HCT116 (cell line): ENCODE data around the gene CD40. TPM values are rescaled to one million over a fixed set of nuclear protein-coding genes. Genes with fewer than 3 reads are reported as not detected.

Experiments
- ATAC-seq: fragments of 200-7000 bp; cut with Tn5 transposase; 2 replicates; pipeline ENCODE4 v1.9.1; 2020; ENCODE audit warnings: mild to moderate bottlenecking, moderate library complexity
- BruUV-seq: library from RNA; stranded (reverse); fragments of 400-500 nt; replicated peaks from 2 replicates; lab custom pipeline; 2021; lab: Mats Ljungman, UMichigan
- CTCF ChIA-PET: fragments of 300-600 bp; sonication (Branson Sonifier 250); formaldehyde crosslinking; loops from one replicate; lab custom pipeline; 2021; ENCODE audit warnings: antibody characterized with exemption; lab: Charles Lee
- POLR2A ChIA-PET: fragments of 300-600, 350-600 bp; sonication (Branson Sonifier 250); formaldehyde crosslinking; loops from one replicate; lab custom pipeline; 2021; ENCODE audit warnings: antibody characterized with exemption; lab: Charles Lee
- RAD21 ChIA-PET, 2 experiments: fragments of 300-600 bp; sonication (Branson Sonifier 250); formaldehyde crosslinking; loops; one replicate each; lab custom pipeline; 2023; ENCODE audit warnings: low total read pairs in 2 of 2; ENCODE audit not compliant: uncharacterized antibody in 2 of 2, unreplicated experiment in 2 of 2, low non-redundant PET in 1 of 2; lab: Charles Lee
- DNase-seq: peaks from one replicate; pipeline ENCODE4 v3.0.0-alpha.2; 2010; ENCODE audit warnings: low read depth, low spot score
- H2AFZ ChIP-seq: fragments of 200-600 bp; shearing (Covaris generic), sonication (generic); 2 replicates; pipeline ENCODE4 v1.6.1; 2017; ENCODE audit warnings: low read depth, mixed run types, mixed read lengths, antibody characterized with exemption, low read length; ENCODE audit not compliant: poor library complexity, severe bottlenecking
- H3K27ac ChIP-seq: 2 replicates; pipeline ENCODE4 v1.5.1; 2012; ENCODE audit warnings: low read depth, low read length
- H3K27me3 ChIP-seq: fragments of 200-600 bp; sonication (generic); 2 replicates; pipeline ENCODE4 v1.6.1; 2016; ENCODE audit warnings: mixed run types, low read length, mixed read lengths; ENCODE audit not compliant: insufficient read depth
- H3K36me3 ChIP-seq, 2 experiments: fragments of 200-500 bp in 1 of 2; fragments of 200-600 bp in 1 of 2; sonication (Bioruptor generic) in 1 of 2; sonication (generic) in 1 of 2; 2 replicates each; pipeline versions ENCODE4 v1.5.1 to v1.6.1; 2014 to 2016; ENCODE audit warnings: low read length in 2 of 2, inconsistent platforms in 1 of 2, mixed read lengths in 1 of 2, mixed run types in 1 of 2; ENCODE audit not compliant: insufficient read depth in 2 of 2, control insufficient read depth in 1 of 2
- H3K4me1 ChIP-seq, 2 experiments: fragments of 200-600 bp in 1 of 2; sonication (generic) in 1 of 2; 2 replicates each; pipeline versions ENCODE4 v1.5.1 to v1.6.1; 2012 to 2017; ENCODE audit warnings: low read length in 2 of 2, inconsistent platforms in 1 of 2, mild to moderate bottlenecking in 1 of 2, mixed read lengths in 1 of 2, mixed run types in 1 of 2, moderate library complexity in 1 of 2; ENCODE audit not compliant: insufficient read depth in 2 of 2, control insufficient read depth in 1 of 2
- H3K4me2 ChIP-seq: fragments of 200-600 bp; sonication (generic); 2 replicates; pipeline ENCODE4 v1.6.1; 2017; ENCODE audit warnings: mixed run types, low read length, mixed read lengths
- H3K4me3 ChIP-seq, 2 experiments: fragments of 200-600 bp in 1 of 2; sonication (generic) in 1 of 2; replicated peaks in 1 of 2; 2 replicates each; pipeline ENCODE4 v1.5.1; 2011 to 2016; ENCODE audit warnings: low read length in 2 of 2, control low read depth in 1 of 2, low read depth in 1 of 2, mild to moderate bottlenecking in 1 of 2, mixed read lengths in 1 of 2, mixed run types in 1 of 2
- H3K79me2 ChIP-seq: fragments of 200-600 bp; sonication (generic); 2 replicates; pipeline ENCODE4 v1.6.1; 2017; ENCODE audit warnings: mild to moderate bottlenecking, mixed run types, low read length, moderate library complexity, mixed read lengths; ENCODE audit not compliant: insufficient read depth
- H3K9ac ChIP-seq: fragments of 200-600 bp; sonication (generic); 2 replicates; pipeline ENCODE4 v1.6.1; 2016; ENCODE audit warnings: low read length, mixed read lengths
- H3K9me2 ChIP-seq: fragments of 200-600 bp; sonication (generic), shearing (Covaris generic); 2 replicates; pipeline ENCODE4 v1.6.1; 2017; ENCODE audit warnings: mixed run types, mild to moderate bottlenecking, moderate library complexity; ENCODE audit not compliant: insufficient read depth
- H3K9me3 ChIP-seq, 2 experiments: fragments of 200-500 bp in 1 of 2; fragments of 200-600 bp in 1 of 2; sonication (Bioruptor generic) in 1 of 2; sonication (generic) in 1 of 2; 2 replicates each; pipeline ENCODE4 v1.6.1; 2014 to 2017; ENCODE audit warnings: low read length in 2 of 2, mixed read lengths in 2 of 2, inconsistent platforms in 1 of 2, low read depth in 1 of 2, mild to moderate bottlenecking in 1 of 2, mixed run types in 1 of 2, moderate library complexity in 1 of 2; ENCODE audit not compliant: control insufficient read depth in 1 of 2, insufficient read depth in 1 of 2
- H4K20me1 ChIP-seq: fragments of 200-600 bp; sonication (generic), shearing (Covaris generic); 2 replicates; pipeline ENCODE4 v1.6.1; 2017; ENCODE audit warnings: mixed run types, mild to moderate bottlenecking, moderate library complexity; ENCODE audit not compliant: insufficient read depth
- ATF3 ChIP-seq: IDR thresholded peaks from 2 replicates; pipeline ENCODE4 v1.6.1; 2012
- CEBPB ChIP-seq: IDR thresholded peaks from 2 replicates; pipeline ENCODE4 v1.6.1; 2012; ENCODE audit warnings: low read depth
- ELF1 ChIP-seq: IDR thresholded peaks from 2 replicates; pipeline ENCODE4 v1.6.1; 2012; ENCODE audit warnings: low read depth, borderline replicate concordance
- EZH2phosphoT487 ChIP-seq: fragments of 200-600 bp; IDR thresholded peaks from 2 replicates; pipeline ENCODE4 v1.6.1; 2018; ENCODE audit warnings: antibody characterized with exemption, borderline replicate concordance
- JUND ChIP-seq: IDR thresholded peaks from 2 replicates; pipeline ENCODE4 v1.6.1; 2012
- MAX ChIP-seq: IDR thresholded peaks from 2 replicates; pipeline ENCODE4 v1.6.1; 2012
- POLR2A ChIP-seq: IDR thresholded peaks from 2 replicates; pipeline ENCODE4 v1.7.0; 2011; ENCODE audit warnings: borderline replicate concordance; ENCODE audit not compliant: insufficient read depth, insufficient read length; ENCODE audit errors: extremely low read depth
- POLR2AphosphoS5 ChIP-seq: IDR thresholded peaks from 2 replicates; pipeline ENCODE4 v1.6.1; 2011; ENCODE audit warnings: mild to moderate bottlenecking, low read depth, low read length, moderate library complexity
- RAD21 ChIP-seq: IDR thresholded peaks from 2 replicates; pipeline ENCODE4 v1.6.1; 2012; ENCODE audit warnings: low read depth, mild to moderate bottlenecking
- SP1 ChIP-seq: IDR thresholded peaks from 2 replicates; pipeline ENCODE4 v1.6.1; 2012; ENCODE audit warnings: low read depth
- SRF ChIP-seq: IDR thresholded peaks from 2 replicates; pipeline ENCODE4 v1.6.1; 2012; ENCODE audit warnings: low read depth
- TCF7L2 ChIP-seq: IDR thresholded peaks from 2 replicates; pipeline ENCODE4 v1.7.0; 2011; ENCODE audit warnings: borderline replicate concordance, inconsistent platforms; ENCODE audit not compliant: insufficient read depth, insufficient read length; ENCODE audit errors: extremely low read depth
- YY1 ChIP-seq: IDR thresholded peaks from 2 replicates; pipeline ENCODE4 v1.6.1; 2011; ENCODE audit warnings: low read length, low read depth, moderate library complexity, mild to moderate bottlenecking; ENCODE audit not compliant: insufficient replicate concordance; ENCODE audit errors: extremely low read depth
- ZFX ChIP-seq: fragments of 450-650 bp; IDR thresholded peaks from 2 replicates; pipeline ENCODE4 v1.6.1; 2017
- intact Hi-C: fragments of 100-400 bp; cut with micrococcal nuclease; formaldehyde crosslinking; loops from 2 replicates; pipeline ENCODE4 v1.10.0; 2022
- total RNA-seq: library from RNA; stranded (reverse); gene quantifications from one replicate; pipeline ENCODE4 v1.2.1, GENCODE V29; 2021; ENCODE audit not compliant: unreplicated experiment

The CD40 gene
- total RNA-seq, 1 experiment from 2014 or later: 21.3 TPM

- Histone ChIP-seq H3K4me1 (no peaks in the 10 kb centered on the region), H3K9ac (no peak overlapping the region), H3K4me3 (no peak overlapping the region), H3K9me2 (no peaks in the 10 kb centered on the region), H3K27me3 (peaks cover 40% of the 10 kb centered on the region), H2AFZ (no peak overlapping the region), H4K20me1 (no peaks in the 10 kb centered on the region), H3K4me2 (no peak overlapping the region), H3K36me3 (no peaks in the 10 kb centered on the region), H3K27ac (no peak overlapping the region), H3K79me2 (no peaks in the 10 kb centered on the region), H3K9me3 (no peaks in the 10 kb centered on the region)
- BruUV-seq: no TSS peak
- TF ChIP-seq SP1: no peak
- TF ChIP-seq MAX: no peak
- no peak for TF ChIP-seq JUND
- TF ChIP-seq ATF3: no peak
- TF ChIP-seq EZH2phosphoT487: no peak
- no peak for TF ChIP-seq SRF
- no peak for TF ChIP-seq POLR2A
- TF ChIP-seq TCF7L2: no peak
- TF ChIP-seq POLR2AphosphoS5: no peak
- intact Hi-C loops: no loop called here
- RAD21 ChIA-PET: no interaction called here
- DNase-seq (no peak), ATAC-seq (no peak)
- CTCF ChIA-PET: no interaction called here
- POLR2A ChIA-PET: no interaction called here
Observed at GRCh38 chr20:46160661-46161060, 42.5 kb downstream of the CD40 start.

- BruUV-seq: no TSS peak
- Histone ChIP-seq H3K79me2 (no peaks in the 10 kb centered on the region), H3K36me3 (no peaks in the 10 kb centered on the region), H3K9me2 (no peaks in the 10 kb centered on the region), H3K4me3 (no peak overlapping the region)
- DNase-seq: no peak
- CTCF ChIA-PET: no interaction called here
- TF ChIP-seq POLR2AphosphoS5: no peak
- no peak for TF ChIP-seq RAD21
- no peak for TF ChIP-seq CEBPB
- TF ChIP-seq ATF3: no peak
- TF ChIP-seq YY1: no peak
- TF ChIP-seq ZFX: no peak
- no peak for TF ChIP-seq POLR2A
- no peak for TF ChIP-seq ELF1
- TF ChIP-seq SRF: no peak
- TF ChIP-seq, all 23 proteins: peak for 0
- Histone ChIP-seq H3K4me2 (no peak overlapping the region), H2AFZ (no peak overlapping the region), H3K27me3 (peaks cover 40% of the 10 kb centered on the region), H3K9me3 (no peaks in the 10 kb centered on the region), H4K20me1 (no peaks in the 10 kb centered on the region), H3K27ac (no peak overlapping the region), H3K4me1 (no peaks in the 10 kb centered on the region), H3K9ac (no peak overlapping the region)
- no peak for ATAC-seq
- POLR2A ChIA-PET: no interaction called here
- intact Hi-C loops: no loop called here
- RAD21 ChIA-PET: no interaction called here
Observed at GRCh38 chr20:46161921-46162320, 43.8 kb downstream of the CD40 start.
